ENCODE measurements around the gene SHF.

DNA sequence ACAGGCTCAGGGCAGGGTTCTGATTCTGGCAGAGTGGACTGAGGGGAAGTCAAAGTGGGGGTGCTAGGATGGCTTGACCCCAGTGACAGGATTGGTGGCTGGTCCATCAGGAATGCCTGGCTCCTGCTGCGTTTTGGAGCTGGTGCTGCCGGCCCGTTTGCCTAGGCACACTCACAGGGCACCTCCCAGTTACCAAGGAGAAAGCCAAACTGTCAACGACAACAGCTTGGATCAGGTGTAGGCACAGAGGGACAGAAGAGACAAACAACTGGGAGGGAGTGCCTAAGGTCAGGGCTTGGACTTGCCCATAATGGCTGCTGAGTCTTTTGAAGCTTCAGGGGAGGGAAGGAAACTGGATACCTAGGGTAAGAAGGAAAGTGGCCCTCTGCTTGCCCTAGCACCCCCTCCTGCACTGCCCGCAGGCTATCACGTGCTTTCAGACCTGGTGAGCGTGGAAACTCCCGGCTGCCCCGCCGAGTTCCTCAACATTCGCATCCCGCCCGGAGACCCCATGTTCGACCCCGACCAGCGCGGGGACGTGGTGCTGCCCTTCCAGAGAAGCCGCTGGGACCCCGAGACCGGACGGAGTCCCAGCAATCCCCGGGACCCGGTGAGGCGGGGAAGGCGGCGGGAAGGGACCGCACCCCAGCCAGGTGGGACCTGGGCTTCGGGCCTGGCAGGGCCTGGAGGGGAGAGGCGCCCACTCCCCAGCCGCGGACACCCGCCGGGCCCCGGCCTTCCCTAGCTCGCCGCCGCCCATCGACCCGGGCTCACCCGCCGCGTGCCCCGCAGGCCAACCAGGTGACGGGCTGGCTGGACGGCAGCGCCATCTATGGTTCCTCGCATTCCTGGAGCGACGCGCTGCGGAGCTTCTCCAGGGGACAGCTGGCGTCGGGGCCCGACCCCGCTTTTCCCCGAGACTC is 52.8 kb downstream of the SHF start:
- no peak for TF ChIP-seq POLR2A (IDR thresholded peaks at IDR 0.05)
- TF ChIP-seq, protein P1, sequence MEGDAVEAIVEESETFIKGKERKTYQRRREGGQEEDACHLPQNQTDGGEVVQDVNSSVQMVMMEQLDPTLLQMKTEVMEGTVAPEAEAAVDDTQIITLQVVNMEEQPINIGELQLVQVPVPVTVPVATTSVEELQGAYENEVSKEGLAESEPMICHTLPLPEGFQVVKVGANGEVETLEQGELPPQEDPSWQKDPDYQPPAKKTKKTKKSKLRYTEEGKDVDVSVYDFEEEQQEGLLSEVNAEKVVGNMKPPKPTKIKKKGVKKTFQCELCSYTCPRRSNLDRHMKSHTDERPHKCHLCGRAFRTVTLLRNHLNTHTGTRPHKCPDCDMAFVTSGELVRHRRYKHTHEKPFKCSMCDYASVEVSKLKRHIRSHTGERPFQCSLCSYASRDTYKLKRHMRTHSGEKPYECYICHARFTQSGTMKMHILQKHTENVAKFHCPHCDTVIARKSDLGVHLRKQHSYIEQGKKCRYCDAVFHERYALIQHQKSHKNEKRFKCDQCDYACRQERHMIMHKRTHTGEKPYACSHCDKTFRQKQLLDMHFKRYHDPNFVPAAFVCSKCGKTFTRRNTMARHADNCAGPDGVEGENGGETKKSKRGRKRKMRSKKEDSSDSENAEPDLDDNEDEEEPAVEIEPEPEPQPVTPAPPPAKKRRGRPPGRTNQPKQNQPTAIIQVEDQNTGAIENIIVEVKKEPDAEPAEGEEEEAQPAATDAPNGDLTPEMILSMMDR (IDR thresholded peaks at IDR 0.05) = no peak
